BE2C (cell line): ENCODE measurements around the gene ITLN1.

ENCODE experiments used
- DNase-seq: peaks from one replicate; pipeline ENCODE4 v3.0.0-alpha.2; 2020
- H3K27me3 ChIP-seq: fragments of 250-450 bp; sonication (Bioruptor Pico); 2 replicates; pipeline ENCODE4 v1.5.1; 2020; ENCODE audit warnings: mild to moderate bottlenecking
- H3K36me3 ChIP-seq: fragments of 250-450 bp; sonication (Bioruptor Pico); 2 replicates; pipeline ENCODE4 v1.5.1; 2020; ENCODE audit warnings: mild to moderate bottlenecking
- H3K4me1 ChIP-seq: fragments of 250-450 bp; sonication (Bioruptor Pico); 2 replicates; pipeline ENCODE4 v1.5.1; 2020
- H3K4me3 ChIP-seq: 2 replicates; pipeline ENCODE4 v1.5.1; 2011; ENCODE audit warnings: low read depth, low read length
- H3K9me3 ChIP-seq: fragments of 250-450 bp; sonication (Bioruptor Pico); 2 replicates; pipeline ENCODE4 v1.5.1; 2020
- TF ChIP-seq, protein P1 (sequence below): IDR thresholded peaks from 2 replicates; pipeline ENCODE4 v1.5.1; 2012; ENCODE audit warnings: mild to moderate bottlenecking, low read depth, low read length

Gene ITLN1

DNA sequence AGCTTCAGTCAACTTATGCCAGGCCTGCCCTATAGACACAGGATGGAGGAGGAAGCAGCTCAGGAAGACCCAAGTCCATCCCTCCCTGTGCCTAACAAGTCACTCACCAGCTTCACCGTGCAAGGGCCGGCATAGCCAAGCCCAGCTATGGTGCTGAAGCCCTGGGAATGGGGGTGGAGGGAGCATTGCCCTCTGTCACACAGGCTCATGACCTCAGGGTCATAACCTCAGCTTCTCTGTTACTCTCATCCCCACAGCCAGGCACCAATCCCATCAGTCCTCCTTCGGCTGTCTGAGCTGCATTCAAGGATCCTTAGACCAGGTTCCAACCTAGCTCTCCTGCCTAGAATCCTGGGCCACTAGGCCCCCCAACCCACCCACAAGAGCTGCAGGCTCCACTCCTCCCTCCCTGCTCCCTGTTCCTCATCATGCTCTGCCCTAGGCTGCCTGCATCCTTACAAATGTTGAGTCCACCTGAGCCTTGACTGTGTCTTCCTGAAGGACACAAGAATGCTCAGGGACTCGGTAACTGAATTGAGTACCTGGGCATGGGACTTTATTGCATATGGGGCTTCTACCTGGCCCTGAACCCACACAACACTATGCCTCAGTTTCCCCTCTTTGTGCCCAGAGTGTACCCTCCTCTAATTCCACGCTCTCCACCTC, 24.0 kb downstream of the ITLN1 start:
- TF ChIP-seq, protein P1, sequence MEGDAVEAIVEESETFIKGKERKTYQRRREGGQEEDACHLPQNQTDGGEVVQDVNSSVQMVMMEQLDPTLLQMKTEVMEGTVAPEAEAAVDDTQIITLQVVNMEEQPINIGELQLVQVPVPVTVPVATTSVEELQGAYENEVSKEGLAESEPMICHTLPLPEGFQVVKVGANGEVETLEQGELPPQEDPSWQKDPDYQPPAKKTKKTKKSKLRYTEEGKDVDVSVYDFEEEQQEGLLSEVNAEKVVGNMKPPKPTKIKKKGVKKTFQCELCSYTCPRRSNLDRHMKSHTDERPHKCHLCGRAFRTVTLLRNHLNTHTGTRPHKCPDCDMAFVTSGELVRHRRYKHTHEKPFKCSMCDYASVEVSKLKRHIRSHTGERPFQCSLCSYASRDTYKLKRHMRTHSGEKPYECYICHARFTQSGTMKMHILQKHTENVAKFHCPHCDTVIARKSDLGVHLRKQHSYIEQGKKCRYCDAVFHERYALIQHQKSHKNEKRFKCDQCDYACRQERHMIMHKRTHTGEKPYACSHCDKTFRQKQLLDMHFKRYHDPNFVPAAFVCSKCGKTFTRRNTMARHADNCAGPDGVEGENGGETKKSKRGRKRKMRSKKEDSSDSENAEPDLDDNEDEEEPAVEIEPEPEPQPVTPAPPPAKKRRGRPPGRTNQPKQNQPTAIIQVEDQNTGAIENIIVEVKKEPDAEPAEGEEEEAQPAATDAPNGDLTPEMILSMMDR, result no peak
- Histone ChIP-seq H3K4me1 (no peaks in the 10 kb centered on the region), H3K36me3 (no peaks in the 10 kb centered on the region), H3K4me3 (no peak overlapping the region), H3K27me3 (no peaks in the 10 kb centered on the region), H3K9me3 (0 out of 2 replicates have a peak, but pooled peaks cover 3% of the 10 kb centered on the region)
- no peak for DNase-seq

DNA sequence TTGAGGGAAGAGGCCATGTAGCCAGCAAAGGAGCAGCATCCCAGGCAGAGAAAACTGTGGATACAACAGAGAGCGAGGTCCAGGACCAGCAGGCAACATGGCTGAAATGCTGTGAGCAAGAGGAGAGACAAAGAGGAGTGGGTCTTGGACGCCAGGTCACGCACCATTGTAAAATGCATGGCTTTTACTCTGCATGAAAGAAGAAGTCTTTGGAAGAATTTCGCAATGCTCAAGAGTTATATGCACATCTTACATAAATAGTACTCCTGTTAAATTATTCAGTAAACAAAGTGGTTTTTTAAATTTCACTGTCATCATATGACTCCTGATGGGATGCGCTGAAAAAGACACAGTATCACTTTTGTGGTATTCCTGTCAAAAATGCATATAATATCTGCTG, 25.8 kb downstream of the ITLN1 start:
- Histone ChIP-seq H3K27me3 (no peaks in the 10 kb centered on the region), H3K4me1 (no peaks in the 10 kb centered on the region), H3K4me3 (no peak overlapping the region), H3K36me3 (no peaks in the 10 kb centered on the region), H3K9me3 (0 out of 2 replicates have a peak, but pooled peaks cover 3% of the 10 kb centered on the region)
- DNase-seq, result no peak
- TF ChIP-seq, protein P1, result no peak

DNA sequence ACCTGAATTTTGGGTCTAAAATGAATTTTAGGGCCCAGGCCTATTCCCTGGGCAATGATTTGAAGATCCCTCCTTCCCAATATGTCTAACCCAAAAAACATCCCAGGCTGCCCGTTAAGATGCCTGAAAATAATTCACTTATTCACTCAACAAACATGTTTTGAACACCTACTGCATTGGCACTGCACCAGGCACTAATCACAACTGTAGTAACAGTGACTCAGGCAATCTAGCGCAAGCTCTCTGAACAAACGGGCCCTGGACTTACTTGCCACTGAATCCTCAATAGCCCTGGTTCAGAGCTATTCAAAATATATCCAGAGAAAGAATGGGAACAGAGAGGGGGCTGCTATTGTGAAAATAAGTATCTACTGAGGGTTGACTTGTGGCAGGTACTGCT, 26.5 kb downstream of the ITLN1 start:
- H3K9me3 ChIP-seq, result 0 out of 2 replicates have a peak, but pooled peaks cover 3% of the 10 kb centered on the region
- no peaks in the 10 kb centered on the region for H3K36me3 ChIP-seq
- no peak overlapping the region for H3K4me3 ChIP-seq
- no peak for DNase-seq
- TF ChIP-seq, protein P1, result no peak
- no peaks in the 10 kb centered on the region for H3K27me3 ChIP-seq
- H3K4me1 ChIP-seq, result no peaks in the 10 kb centered on the region

DNA sequence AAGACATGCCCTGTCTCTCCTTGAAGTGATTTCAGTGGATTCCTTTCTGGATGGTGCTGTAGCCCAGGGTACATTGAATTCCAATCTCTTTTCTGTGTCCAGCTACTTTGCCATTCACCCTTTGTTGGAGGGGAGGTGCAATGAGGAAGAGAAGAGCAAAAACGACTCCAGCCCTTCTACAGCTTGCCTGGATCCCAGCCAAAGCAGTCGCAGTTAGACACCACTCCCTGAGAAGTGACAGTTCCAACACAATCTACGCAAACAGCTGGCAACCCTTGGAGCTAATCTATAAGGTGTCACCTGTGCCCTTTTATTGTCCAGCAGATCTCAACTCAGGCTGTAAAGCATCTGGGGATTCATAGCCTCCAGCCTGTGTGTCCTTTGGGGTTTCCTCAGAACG, 26.9 kb downstream of the ITLN1 start:
- H3K9me3 ChIP-seq, result 0 out of 2 replicates have a peak, but pooled peaks cover 3% of the 10 kb centered on the region
- TF ChIP-seq, protein P1, result no peak
- H3K4me1 ChIP-seq, result no peaks in the 10 kb centered on the region
- H3K36me3 ChIP-seq, result no peaks in the 10 kb centered on the region
- H3K27me3 ChIP-seq, result no peaks in the 10 kb centered on the region
- DNase-seq, result no peak
- H3K4me3 ChIP-seq, result no peak overlapping the region

DNA sequence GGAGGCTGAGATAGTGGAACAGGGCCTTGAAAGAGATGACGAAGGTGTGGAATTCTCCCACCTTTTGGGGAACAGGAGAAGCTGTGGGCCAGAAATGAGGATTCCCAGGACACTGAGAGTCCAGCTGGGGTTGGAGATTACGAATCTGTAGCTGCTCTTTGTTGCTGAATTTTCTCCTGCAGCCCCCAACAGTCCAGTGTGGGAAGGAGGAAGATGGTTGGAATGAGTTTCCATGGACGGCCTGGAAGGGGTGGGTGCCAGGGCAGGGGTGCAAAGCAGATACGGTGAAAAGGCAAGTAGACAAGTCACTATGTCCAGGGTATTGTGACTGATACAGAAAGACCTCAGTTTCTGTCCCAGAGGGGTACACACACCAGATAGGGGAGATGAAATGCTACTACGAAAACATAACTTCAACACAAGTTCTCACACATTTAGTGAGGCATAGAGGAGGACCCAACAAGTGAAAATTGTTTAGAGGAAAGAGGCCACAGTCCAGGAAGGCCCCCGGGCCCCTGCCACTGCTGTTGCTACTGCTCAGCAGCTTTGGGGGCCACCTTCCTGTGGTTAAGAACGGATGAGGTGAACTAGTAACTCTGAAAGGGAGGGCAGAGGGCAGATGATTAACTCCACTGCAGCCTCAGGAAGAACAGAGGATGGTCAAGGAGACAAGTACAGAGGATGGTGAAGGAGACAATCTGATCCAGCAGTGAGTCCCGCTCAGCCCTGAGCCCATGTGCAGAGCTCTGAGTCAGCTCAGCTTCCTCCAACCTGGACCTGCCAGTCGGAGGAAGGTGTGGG, 29.6 kb downstream of the ITLN1 start:
- Histone ChIP-seq H3K27me3 (no peaks in the 10 kb centered on the region; the same call in 1 of the 2 replicates), H3K9me3 (0 out of 2 replicates have a peak, but pooled peaks cover 3% of the 10 kb centered on the region), H3K4me3 (no peak overlapping the region), H3K4me1 (no peaks in the 10 kb centered on the region), H3K36me3 (no peaks in the 10 kb centered on the region)
- TF ChIP-seq, protein P1, result no peak
- DNase-seq, result no peak

DNA sequence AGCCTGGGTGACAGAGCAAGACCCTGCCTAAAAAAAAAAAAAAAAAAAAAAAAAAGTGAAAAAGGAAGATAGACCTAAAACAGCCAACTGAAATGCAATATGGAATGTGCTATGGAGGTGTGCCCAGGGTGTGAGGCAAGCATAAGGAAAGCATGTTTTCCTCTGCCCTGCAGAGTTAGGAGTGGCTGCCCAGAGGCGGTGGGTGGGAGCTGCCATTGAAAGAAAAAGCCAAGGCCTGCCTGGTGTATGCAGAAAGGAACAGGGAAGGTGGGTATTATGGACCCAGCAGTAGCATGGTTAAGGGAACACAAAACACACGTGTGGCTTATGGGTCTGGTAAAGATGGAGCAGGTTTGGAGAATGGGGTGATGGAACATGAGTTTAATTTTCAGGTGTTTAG, 31.2 kb downstream of the ITLN1 start:
- DNase-seq, result no peak
- H3K36me3 ChIP-seq, result no peaks in the 10 kb centered on the region
- 0 out of 2 replicates have a peak, but pooled peaks cover 3% of the 10 kb centered on the region for H3K9me3 ChIP-seq
- no peaks in the 10 kb centered on the region; the same call in 1 of the 2 replicates for H3K27me3 ChIP-seq
- no peak overlapping the region for H3K4me3 ChIP-seq
- TF ChIP-seq, protein P1, result no peak
- no peaks in the 10 kb centered on the region for H3K4me1 ChIP-seq
